Endothelial cell of umbilical vein (primary cell): ENCODE data around the gene ANK2.

Experiments used
- EZH2 ChIP-seq: IDR thresholded peaks from 2 replicates; pipeline ENCODE4 v1.6.1; 2012; ENCODE audit warnings: borderline replicate concordance, low read depth, mild to moderate bottlenecking, moderate library complexity, low read length, inconsistent platforms; ENCODE audit not compliant: severe bottlenecking
- POLR2A ChIP-seq: IDR thresholded peaks from 2 replicates; pipeline ENCODE4 v1.6.1; 2012; ENCODE audit warnings: low read depth, mild to moderate bottlenecking, control low read depth, low read length
- POLR2AphosphoS5 ChIP-seq: IDR thresholded peaks from 2 replicates; pipeline ENCODE4 v1.6.1; 2012; ENCODE audit warnings: low read depth, mild to moderate bottlenecking, control low read depth, low read length, moderate library complexity; ENCODE audit not compliant: insufficient read depth
- TF ChIP-seq, protein P1 (sequence below), 2 donors: IDR thresholded peaks; 1 replicate in 1 of 2; 2 replicates in 1 of 2; pipeline ENCODE4 v1.5.1; 2011; ENCODE audit warnings: low read length in 2 of 2, mild to moderate bottlenecking in 2 of 2, moderate library complexity in 2 of 2, control low read depth in 1 of 2, inconsistent platforms in 1 of 2, low read depth in 1 of 2; ENCODE audit not compliant: insufficient read depth in 1 of 2; ENCODE audit errors: extremely low read depth in 1 of 2
- TF ChIP-seq, protein P2 (sequence below): IDR thresholded peaks from 2 replicates; pipeline ENCODE4 v1.6.1; 2011; ENCODE audit not compliant: insufficient read depth, insufficient read length

- TF ChIP-seq POLR2A, result no peak
- no peak for TF ChIP-seq EZH2
- TF ChIP-seq, protein P1, sequence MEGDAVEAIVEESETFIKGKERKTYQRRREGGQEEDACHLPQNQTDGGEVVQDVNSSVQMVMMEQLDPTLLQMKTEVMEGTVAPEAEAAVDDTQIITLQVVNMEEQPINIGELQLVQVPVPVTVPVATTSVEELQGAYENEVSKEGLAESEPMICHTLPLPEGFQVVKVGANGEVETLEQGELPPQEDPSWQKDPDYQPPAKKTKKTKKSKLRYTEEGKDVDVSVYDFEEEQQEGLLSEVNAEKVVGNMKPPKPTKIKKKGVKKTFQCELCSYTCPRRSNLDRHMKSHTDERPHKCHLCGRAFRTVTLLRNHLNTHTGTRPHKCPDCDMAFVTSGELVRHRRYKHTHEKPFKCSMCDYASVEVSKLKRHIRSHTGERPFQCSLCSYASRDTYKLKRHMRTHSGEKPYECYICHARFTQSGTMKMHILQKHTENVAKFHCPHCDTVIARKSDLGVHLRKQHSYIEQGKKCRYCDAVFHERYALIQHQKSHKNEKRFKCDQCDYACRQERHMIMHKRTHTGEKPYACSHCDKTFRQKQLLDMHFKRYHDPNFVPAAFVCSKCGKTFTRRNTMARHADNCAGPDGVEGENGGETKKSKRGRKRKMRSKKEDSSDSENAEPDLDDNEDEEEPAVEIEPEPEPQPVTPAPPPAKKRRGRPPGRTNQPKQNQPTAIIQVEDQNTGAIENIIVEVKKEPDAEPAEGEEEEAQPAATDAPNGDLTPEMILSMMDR (IDR thresholded peaks at IDR 0.05; ENCODE audit: extremely low read depth in 1 of 2, insufficient read depth in 1 of 2, low read depth in 1 of 2, low read length in 2 of 2), result no peak
- no peak for TF ChIP-seq POLR2AphosphoS5
- TF ChIP-seq, protein P2, sequence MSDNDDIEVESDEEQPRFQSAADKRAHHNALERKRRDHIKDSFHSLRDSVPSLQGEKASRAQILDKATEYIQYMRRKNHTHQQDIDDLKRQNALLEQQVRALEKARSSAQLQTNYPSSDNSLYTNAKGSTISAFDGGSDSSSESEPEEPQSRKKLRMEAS, result no peak
Measured at GRCh38 chr4:113146876-113147358, 97.5 kb downstream of the ANK2 start.
